HG02571 (cell line): ENCODE results near the gene CDKN1B.
"Not testable (repeated sequence)": the region's sequence is repeated elsewhere in the genome, so short reads cannot be mapped to it uniquely, and the experiment has no call there.

Experiments
- ATAC-seq: cut with Tn5 transposase; IDR thresholded peaks from one replicate; pipeline ENCODE4 v1.9.1; 2021; ENCODE audit warnings: mild to moderate bottlenecking, moderate library complexity; ENCODE audit not compliant: unreplicated experiment

The CDKN1B gene

DNA sequence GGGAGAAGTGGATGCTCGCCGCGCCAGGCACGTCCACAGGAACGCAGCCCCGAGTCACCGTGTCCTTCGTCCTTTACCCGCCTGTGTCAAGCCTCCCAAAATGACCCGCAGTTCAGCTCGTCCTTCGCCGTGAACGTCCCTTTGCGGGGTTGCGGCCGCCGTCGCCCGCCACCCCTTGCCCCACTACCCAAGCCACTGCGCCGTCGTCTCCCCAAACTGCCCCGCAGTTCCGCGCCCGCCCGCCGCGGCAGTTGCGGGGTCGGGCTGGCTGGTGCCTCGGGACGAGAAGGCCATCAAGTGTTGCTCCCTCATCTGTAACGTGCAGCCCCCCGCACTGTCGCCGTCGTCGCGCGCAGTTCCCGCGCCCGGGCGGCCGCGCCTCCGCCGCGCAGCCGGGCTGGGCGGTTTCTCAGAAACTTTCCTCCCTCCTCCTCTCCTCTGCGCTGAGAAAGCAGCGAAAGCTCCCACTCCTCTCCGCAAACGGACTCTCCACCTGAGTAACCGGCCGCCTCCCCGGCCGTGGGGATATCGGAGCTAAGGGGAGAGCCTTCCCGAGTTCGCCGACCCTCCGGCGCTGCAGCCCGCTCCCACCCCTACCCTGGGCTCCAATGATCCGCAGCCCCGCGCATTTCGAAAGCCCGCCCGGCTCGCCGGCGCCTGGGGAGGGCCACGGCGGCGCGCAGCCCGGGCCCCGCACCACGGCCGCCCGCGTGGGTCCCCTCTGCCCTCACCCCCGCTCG, 6.7 kb downstream of the CDKN1B start:
- ATAC-seq = no peak

DNA sequence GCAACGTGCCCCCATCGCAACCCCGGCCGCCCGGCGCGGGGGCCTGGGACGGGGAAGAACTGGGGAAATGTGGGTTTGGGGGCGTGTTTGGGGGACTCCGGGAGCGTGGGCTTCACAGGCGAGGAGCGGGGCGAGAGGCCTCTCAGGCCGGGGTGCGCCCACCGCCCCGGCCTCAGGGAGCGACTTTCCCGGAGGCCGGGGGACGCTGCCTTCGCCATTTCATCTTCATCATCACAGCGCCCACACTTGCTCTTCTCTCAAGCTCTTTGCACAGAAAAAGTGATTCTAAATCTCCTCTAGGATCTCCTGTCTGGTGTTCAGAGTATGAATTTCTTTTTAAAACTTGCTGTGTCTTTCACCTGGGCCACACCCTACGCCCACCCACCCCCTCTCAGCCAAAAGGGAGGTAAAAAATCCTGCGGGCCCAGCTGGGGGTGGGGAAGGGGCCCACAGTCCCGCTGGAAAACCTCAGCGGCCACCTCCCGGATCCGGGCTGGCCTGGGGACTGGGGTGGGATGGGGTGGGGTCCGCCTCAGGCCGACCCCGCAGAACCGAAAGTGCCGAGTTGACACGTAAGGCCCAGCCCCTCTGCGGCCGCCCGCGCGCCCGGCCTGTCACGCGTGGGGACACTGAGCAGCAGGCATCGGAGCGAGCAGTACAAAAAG, 7.4 kb downstream of the CDKN1B start:
- ATAC-seq = no peak

DNA sequence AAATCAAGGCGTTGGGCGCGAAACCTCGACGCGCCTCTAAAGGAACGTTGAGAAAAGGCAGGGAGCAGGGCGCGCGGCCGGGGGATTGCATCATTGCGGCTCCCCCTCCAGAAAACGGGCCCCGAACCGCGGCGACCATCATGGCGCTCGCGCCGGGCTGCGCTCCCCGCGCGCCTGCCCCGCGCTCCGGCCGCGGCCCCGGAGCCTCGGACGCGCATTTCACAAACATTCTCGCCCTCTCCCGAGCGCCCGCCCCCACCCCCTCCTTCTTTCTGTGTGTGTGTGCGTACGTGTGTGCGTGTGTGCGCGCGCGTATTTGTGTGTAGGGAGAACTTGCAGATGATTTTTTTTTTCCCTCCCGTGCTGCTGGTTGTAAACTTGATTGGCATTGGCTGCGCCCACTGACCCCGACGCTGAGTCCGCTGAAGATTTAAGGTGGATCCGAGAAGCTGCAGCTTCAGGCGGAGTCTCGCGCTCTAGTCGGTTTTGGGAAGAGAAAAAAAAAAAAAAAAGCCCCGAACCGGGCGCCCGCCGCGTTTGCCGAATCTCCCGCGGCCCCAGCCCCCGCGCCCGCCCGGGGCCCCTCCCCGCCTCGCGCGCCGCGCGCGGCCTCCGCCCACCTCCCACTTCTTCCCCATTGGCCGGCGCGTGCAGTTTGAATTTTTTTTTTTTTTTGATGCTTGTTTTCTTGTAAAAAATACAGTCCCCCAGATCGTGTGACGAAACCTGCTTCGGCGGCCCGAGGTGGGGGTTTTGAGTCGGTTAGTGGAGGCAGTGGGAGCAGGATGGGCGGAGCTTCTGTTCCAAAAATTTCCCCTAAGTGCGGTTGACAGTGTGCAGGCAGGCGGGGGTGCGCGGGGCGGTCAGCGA, 8.2 kb downstream of the CDKN1B start:
- ATAC-seq = peak; percentile 59

DNA sequence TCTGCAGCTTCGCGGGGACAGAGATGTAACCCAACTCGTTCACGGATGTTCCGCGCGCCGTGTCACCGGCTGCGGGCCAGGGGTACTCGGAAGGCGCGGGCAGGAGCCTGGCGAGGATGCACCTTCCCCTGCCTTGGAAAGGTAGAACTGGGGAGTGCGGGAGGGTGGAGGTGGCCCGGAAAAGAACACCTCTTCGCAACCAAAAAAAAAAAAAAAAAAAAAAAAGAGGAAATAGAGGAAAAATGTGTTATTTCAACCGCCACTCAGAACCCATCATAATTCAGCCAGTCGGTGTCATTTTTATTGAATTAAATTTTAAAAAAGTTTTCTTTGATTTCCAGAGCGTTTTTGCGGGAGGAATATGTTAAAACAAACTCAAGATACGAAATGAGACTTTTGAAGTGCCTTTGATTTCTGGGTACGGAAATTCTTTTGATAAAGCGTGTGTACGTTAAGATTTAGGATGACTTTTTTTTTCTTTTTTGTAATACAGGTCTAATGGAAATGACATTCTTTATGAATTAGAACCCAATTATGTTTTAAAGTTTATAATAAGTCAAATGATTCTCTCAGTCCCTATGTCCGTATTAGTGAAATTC, 8.9 kb downstream of the CDKN1B start:
- ATAC-seq = no peak

DNA sequence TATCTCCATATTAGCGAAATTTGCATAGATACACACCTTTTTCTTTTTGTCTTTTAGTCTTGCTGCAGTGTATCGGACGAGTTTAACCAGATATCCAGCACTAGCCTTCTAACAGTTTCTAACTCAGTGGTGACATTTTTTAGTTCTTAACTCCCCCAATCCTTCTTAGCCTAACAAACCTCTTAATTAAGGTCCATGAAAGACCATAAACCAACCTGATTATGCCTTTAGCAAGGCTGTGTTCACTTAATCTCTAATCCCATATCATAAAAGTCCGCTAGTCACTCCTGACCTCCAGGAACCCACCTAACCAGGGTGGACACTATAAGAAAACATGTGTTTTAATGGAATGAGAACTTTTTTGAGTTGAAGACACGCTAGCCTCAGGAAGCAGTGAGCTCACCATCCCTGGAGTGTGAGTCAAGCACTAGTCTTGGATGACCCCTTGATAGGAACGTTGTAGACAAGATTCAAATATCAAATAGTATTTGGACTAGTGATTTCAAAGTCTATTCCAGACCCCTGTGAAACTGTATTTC, 9.5 kb downstream of the CDKN1B start:
- no peak for ATAC-seq

DNA sequence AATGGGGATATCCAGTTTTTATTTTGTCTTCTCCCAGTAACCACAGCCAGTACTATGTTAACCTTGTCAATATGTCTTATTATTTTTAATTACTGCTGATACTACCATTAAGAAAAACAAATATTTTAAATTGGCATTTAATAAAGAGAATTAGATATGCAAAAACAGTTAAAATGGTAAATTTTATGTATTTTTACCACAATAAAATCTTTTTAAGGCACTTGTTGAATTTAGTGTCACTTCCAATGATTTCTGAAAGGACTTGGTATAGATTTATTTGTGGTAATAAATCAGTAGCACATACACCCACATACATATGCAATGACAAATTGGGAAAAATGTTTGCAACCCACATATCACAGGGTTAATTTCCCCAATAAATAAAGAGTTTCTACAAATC, 14.0 kb downstream of the CDKN1B start:
- ATAC-seq = no peak

DNA sequence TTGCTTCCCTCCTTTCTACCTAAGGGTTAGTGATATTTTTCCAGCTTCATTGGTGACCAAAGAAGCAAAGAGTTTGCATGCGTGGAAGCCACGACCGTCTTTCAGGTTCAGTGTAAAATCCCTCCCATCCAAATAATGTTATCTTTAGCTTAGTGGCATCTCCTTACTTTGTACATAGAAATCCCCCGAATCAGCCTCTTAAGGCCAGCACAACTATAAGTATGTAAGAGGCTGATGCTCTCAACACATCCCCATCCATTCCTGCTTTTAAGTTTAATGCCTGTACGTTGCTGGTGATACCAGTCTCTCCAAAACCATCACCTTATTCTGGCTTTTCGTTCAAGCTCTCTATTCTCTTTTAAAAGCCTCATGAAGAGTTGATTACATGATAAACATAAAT, 14.6 kb downstream of the CDKN1B start:
- ATAC-seq = no peak

DNA sequence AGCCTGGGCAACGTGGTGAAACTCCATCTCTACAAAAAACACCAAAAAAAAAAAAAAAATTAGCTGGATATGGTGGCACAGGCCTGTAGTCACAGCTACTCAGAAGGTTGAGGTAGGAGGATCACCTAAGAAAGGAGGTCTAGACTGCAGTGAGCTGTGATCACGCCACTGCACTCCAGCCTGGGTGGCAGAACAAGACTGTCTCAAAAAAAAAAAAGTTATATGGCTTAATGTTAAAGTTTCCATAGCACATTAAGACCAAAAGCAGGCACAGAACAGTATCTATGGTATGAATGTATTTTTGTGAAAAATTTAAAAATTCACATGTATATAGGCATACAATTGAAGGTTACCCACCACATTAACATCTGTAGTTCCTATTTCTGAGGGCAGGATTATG, 15.9 kb downstream of the CDKN1B start:
- no peak for ATAC-seq

DNA sequence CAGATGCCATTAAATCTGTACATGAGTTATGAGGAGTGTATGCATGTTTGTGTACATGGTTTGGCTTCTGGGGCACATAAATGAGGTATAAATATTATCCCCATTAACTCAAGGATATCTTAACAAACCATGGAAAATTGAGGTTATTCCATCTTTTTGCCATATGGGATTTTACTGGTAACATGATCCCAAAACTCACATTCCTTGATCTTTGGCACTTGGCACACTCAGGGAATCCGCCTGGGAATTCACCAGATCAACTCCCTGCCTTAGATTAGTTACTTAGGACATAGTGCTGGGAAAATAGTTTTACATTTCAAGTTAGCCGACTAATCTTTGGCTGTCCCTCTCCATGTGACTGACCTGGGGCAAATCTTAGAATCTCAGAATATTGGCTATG, 16.9 kb downstream of the CDKN1B start:
- ATAC-seq = no peak

DNA sequence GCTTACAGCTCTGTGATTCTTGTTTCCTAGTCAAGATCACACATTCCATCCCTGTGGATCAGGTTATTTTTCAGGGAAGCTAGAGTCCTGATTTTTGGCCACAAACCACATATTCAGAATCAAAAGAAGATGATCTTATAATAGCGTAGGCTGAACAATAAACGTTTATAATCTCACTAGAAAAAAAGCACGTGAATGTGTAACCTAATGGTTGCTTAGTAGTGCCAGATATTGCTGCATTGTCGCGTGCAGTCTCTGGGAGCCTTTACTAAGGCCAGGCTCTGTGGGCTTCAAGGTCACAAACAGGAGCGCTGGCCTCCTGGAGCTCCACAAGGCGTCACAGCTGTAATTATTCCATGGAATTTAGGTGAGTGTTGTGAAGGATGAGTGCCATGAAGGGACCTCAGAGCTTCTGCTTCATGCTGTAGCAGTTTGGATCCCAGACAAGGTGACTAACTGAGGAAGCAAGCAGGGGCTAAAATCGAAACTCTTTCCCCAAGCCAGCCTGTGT, 17.4 kb downstream of the CDKN1B start:
- ATAC-seq = no peak

DNA sequence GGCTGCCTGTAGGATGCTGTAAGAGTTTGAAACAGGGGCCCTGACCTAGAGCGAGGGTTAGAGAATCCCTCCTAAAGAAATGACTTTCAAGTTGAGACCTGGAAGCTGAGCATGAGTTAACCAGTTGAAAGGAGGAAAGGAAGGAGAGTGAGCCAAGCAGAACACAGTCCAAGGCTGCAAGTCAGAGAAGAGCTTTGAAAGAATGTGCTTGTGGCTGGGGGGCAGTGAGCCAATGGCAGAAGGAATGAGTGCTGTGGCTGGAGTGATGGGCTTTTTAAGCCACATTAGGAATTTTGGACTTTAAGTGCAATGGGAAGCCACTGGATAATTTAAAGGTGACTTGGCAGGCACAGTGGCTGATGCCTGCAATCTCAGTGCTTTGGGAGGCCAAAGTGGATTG, 18.1 kb downstream of the CDKN1B start:
- ATAC-seq = no peak

DNA sequence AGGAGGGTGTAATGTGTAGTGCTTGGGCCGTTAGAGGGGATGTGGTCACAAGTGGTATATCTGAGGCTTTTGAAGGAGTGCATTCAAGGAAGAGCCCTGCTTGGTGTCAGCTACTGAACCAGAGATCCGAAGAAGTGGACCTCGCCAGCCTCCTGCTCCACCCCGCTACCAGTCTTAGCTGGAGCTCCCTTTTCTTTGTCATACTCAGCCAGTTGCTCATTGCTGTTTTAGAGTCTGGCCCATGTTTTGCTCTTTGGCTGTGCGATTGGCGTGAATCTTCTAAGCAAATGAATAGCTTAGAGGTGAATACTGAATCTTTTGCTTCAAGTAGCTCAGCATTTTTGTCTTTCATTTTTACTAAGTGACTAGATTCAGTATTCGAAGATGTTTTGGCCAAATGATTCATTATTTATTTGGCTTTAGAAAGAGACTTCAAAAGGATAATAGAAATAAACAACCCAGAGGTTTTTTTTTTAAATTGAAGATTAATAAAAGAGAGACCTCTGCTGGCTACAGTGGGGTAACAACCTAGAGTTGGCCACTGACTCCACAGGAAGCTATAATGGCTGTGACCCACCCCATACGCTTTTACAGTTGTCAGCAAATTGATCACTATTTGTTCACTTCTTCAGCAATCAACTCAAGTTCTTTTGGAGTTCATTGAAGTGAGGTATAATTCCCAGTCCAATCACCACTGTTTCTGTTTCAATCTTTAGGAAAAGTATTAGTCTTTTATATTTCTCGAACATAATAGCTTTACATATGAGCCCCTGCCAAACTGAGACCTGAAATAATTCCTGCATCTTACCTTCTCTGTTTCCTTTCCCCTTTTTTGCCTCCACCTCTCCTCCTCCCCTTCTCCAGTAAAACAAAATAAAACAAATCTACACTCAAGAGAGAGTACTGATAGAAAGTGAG, 19.9 kb downstream of the CDKN1B start:
- peak; percentile 63 for ATAC-seq

DNA sequence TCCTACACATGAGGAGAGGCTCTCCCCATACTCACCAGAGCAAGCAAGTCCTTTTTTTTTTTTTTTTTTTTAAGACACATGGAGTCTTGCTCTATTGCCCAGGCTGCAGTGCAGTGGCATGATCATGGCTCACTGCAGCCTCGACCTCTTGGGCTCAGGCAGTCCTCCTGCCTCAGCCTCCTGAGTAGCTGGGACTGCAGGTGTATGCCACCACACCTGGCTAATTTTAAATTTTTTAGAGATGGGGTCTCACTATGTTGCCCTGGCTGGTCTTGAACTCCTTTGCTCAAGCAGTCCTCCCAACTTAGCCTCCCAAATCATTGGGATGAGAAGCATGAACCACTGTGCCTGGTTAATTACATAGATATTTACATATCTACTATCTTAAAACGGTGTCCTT, 21.0 kb downstream of the CDKN1B start:
- not testable (repeated sequence) for ATAC-seq

DNA sequence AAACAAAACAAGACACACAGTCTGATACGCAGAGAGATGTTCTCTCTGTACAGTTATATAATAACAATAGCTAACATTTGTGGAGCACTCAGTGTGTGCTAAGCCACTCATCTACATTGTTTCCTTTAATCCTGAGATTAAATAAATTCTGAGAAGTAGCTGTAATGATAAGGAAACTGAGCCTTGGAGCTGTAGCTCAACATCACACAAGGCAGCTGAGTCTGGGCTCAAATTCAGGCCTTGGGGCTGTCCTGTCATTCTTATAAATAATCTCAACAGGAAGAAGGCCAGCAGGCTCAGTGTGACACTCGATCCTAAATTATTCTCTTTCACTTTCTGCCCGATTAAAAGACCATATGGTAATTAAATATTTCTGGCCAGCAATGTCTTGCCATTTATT, 24.5 kb downstream of the CDKN1B start:
- no peak for ATAC-seq

DNA sequence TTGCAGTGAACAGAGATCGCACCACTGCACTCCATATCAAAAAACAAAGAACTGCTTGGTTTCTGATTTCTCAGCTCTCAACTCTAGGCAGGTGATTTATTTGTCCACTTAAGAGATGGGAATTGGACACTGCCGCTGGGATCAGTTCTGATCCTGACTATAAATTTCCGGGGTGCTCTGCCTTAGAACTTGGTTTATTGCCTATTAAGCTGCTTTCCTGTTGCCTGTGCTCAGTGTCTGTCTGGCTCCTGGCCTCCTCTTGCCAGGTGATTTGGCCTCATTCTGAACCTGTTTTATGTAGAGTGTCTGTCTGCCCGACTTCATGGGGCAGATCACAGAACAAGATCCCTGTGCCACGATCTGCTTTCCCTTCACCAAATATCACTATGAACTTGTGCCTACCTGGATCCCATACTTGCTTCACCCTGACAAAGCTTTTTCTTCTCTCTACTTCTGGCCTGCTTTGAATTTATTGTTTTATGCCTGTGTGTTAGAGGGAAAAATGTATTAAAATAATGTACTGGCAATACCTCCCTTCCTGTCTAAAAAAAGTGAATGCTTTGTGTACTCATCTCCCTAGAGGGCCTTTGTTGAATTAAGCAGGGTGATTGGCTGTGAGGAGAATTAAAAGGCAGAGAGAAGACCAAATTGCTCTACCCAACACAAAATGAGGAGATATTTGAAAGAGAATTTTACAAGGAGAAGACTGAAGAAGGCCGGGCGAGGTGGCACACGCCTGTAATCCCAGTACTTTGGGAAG, 27.6 kb downstream of the CDKN1B start:
- ATAC-seq = no peak

DNA sequence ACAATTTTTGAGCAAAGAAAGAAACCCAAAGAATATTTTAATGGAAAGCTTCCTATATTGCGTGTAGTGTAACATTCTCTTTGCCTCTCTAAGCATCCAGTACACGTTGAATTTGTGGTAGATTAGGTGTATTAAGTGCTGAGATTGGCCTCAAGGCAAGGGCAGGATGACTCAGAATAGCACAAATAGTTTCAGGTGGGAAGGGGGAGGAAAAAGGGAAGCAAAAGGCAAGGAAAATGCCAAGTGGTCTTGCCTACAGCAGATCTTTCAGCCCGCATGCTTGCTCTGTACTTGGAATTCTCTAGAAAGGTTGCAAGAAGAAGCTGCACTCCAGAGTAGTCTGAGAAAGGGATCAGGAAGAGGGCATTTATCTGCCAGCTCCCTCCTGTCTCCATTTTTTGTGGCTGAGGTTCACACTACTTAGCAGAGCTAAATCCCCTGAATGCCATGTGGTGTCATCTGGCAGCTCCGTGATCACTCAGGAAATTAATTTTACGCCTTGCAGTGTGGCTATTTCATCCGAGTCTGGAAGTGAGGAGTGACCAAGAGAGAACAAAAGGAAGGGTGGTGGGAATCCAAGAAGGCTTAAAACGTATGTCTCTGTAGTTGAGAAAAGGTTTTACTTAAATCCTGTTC, 28.5 kb downstream of the CDKN1B start:
- no peak for ATAC-seq

DNA sequence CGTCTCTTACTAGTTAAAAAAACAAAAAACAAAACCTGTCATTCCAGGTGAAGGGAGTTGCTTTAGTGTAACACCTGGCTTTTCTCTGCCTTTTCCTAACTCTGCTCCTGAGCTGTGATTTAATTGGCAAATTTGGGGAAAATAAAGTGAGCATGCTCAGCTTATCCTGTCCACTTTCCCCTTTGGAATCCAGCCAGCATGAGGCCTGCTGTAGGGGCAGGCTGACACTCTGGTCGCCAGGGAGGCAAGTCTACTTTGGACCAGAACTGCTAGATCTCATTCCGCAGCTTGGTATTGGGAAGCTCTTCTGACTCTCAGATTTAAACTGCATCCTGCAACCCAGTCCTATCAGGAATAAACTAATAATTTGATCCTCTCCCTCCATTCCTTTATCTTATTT, 30.1 kb downstream of the CDKN1B start:
- no peak for ATAC-seq

DNA sequence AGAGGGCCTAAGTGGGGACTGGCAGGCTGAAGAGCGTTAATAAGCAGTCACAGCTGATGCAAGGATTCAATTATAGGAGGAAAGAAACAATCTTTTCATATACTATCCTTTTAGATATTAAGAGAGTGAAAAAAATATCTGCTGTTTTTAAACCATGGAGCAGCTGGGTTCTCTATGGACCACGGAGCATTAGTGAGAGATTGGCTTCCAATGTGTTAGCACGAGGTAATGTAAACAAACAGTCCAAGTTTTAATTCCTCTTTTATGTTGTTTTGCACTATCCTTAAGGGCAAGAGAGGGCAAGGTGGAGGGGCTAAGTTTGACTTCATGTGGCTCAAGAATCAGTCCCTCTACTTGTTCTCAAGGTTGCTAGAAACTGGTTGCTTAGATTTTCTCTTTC, 30.9 kb downstream of the CDKN1B start:
- ATAC-seq = no peak

DNA sequence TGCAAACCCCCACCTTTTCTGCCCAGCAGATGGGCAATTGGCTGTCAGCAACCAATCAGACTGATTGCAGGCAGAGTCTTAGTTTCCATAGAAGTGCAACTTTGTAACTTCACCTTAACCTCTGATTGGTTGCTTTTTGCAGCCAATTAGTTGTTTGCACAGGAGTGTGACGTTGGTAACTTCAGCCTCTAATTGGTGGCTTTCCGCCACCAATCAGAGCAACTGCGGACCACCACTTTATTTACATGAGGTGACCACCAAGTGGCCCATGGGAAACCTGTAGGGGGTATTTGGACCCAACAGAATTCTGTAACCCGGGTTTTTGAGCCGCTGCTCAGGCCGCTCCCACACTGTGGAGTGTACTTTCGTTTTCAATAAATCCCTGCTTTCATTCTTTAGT, 32.3 kb downstream of the CDKN1B start:
- ATAC-seq = no peak
